ENCODE data around the gene CMTM7. TPM values are rescaled to one million over a fixed set of nuclear protein-coding genes. Genes with fewer than 3 reads are reported as not detected.

CMTM7 gene
- total and polyA plus RNA-seq, 9 of the 15 experiments (the other 6 are each of a cell fraction or from before 2014, with no cell fraction given): 0.03 to 1.6 (median 0.42) TPM; not detected in 4

- TF ChIP-seq CREBBP (IDR thresholded peaks at IDR 0.05; ENCODE audit: low read depth, low read length): no peak
- no peak for TF ChIP-seq ZNF830 (CRISPR knock-in tag; IDR thresholded peaks at IDR 0.05)
- peak; percentile 97 for TF ChIP-seq CBFB (CRISPR knock-in tag; IDR thresholded peaks at IDR 0.05)
- TF ChIP-seq KLF16 (IDR thresholded peaks at IDR 0.05): 0 out of 2 replicates have a peak, but pooled peaks have one; percentile 43
- no peak for TF ChIP-seq CREB3 (tag; conservative IDR thresholded peaks at IDR 0.05; ENCODE audit: low read depth)
- TF ChIP-seq EP300 (IDR thresholded peaks at IDR 0.05; ENCODE audit: low read length): peak; percentile 63; the same call in 1 of the 2 replicates
- TF ChIP-seq, protein P1, sequence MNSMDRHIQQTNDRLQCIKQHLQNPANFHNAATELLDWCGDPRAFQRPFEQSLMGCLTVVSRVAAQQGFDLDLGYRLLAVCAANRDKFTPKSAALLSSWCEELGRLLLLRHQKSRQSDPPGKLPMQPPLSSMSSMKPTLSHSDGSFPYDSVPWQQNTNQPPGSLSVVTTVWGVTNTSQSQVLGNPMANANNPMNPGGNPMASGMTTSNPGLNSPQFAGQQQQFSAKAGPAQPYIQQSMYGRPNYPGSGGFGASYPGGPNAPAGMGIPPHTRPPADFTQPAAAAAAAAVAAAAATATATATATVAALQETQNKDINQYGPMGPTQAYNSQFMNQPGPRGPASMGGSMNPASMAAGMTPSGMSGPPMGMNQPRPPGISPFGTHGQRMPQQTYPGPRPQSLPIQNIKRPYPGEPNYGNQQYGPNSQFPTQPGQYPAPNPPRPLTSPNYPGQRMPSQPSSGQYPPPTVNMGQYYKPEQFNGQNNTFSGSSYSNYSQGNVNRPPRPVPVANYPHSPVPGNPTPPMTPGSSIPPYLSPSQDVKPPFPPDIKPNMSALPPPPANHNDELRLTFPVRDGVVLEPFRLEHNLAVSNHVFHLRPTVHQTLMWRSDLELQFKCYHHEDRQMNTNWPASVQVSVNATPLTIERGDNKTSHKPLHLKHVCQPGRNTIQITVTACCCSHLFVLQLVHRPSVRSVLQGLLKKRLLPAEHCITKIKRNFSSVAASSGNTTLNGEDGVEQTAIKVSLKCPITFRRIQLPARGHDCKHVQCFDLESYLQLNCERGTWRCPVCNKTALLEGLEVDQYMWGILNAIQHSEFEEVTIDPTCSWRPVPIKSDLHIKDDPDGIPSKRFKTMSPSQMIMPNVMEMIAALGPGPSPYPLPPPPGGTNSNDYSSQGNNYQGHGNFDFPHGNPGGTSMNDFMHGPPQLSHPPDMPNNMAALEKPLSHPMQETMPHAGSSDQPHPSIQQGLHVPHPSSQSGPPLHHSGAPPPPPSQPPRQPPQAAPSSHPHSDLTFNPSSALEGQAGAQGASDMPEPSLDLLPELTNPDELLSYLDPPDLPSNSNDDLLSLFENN (IDR thresholded peaks at IDR 0.05; ENCODE audit: low read depth in 2 of 2, low read length in 2 of 2): 0 out of 4 replicates have a peak, but pooled peaks of 1 of the 2 experiments have one; percentile 46
- TF ChIP-seq MEF2A (IDR thresholded peaks at IDR 0.05; ENCODE audit: control insufficient read depth, low read depth, low read length): peak; percentile 75; the same call in 1 of the 2 replicates
- peak; percentile 80 for TF ChIP-seq TEAD4 (IDR thresholded peaks at IDR 0.05; ENCODE audit: low read length)
- no peak for TF ChIP-seq TEAD4 (CRISPR knock-in tag; IDR thresholded peaks at IDR 0.05; ENCODE audit: borderline replicate concordance)
- TF ChIP-seq ZNF217 (CRISPR knock-in tag; IDR thresholded peaks at IDR 0.05): no peak
- TF ChIP-seq ZNF282 (CRISPR knock-in tag; IDR thresholded peaks at IDR 0.05): no peak
- peak; percentile 69 for TF ChIP-seq NCOR1 (IDR thresholded peaks at IDR 0.05)
- peak; percentile 68 for TF ChIP-seq PHF20 (IDR thresholded peaks at IDR 0.05; ENCODE audit: partially characterized antibody)
- TF ChIP-seq SRF (CRISPR knock-in tag; IDR thresholded peaks at IDR 0.05): peak in 1 of 2 experiments; percentile 49; a peak in 2 of 4 replicates
- peak; percentile 6; the same call in 1 of the 2 replicates for TF ChIP-seq SOX6 (IDR thresholded peaks at IDR 0.05)
- no peak for TF ChIP-seq ZNF280A (IDR thresholded peaks at IDR 0.05; ENCODE audit: low read depth, partially characterized antibody)
- peak; percentile 59 to 74; a peak in 2 of 4 replicates for TF ChIP-seq SIN3A (IDR thresholded peaks at IDR 0.05; ENCODE audit: borderline replicate concordance in 2 of 2, control insufficient read depth in 1 of 2, low read depth in 2 of 2, low read length in 2 of 2)
- no peak for TF ChIP-seq PCBP1 (IDR thresholded peaks at IDR 0.05; ENCODE audit: low read depth, low read length, poor library complexity, severe bottlenecking)
- TF ChIP-seq, protein P2, sequence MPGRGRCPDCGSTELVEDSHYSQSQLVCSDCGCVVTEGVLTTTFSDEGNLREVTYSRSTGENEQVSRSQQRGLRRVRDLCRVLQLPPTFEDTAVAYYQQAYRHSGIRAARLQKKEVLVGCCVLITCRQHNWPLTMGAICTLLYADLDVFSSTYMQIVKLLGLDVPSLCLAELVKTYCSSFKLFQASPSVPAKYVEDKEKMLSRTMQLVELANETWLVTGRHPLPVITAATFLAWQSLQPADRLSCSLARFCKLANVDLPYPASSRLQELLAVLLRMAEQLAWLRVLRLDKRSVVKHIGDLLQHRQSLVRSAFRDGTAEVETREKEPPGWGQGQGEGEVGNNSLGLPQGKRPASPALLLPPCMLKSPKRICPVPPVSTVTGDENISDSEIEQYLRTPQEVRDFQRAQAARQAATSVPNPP (IDR thresholded peaks at IDR 0.05; ENCODE audit: borderline replicate concordance, insufficient read depth, insufficient read length): no peak
Observed at GRCh38 chr3:32502118-32502945, 110.7 kb downstream of the CMTM7 start, which contains the start of gene CMTM6 (continued).

All from K562 (cell line).